HepG2 (cell line): ENCODE results near the gene NSFL1C. TPM values are rescaled to one million over a fixed set of nuclear protein-coding genes. Genes with fewer than 3 reads are reported as not detected.
A peak's percentile ranks its signal among the peaks of the same experiment; 100 is the strongest.

Source experiments
- ATAC-seq: fragments of 200-7000 bp; cut with Tn5 transposase; 3 replicates; pipeline ENCODE4 v1.9.1; 2020; ENCODE audit warnings: mild to moderate bottlenecking, moderate library complexity
- BruUV-seq: library from RNA; stranded (reverse); fragments of 400-500 nt; replicated peaks from 2 replicates; lab custom pipeline; 2021; lab: Mats Ljungman, UMichigan
- CTCF ChIA-PET: fragments of 300-600 bp; formaldehyde crosslinking; extraction: SDS; loops from one replicate; lab custom pipeline; 2021; ENCODE audit warnings: low total read pairs, inconsistent platforms, low intra/inter-chr PET ratio; lab: Yijun Ruan, JAX
- POLR2A ChIA-PET: fragments of 350-600 bp; sonication (Branson Sonifier 250); formaldehyde crosslinking; loops from one replicate; lab custom pipeline; 2020; ENCODE audit warnings: antibody characterized with exemption, inconsistent platforms; lab: Yijun Ruan, JAX
- DNase-seq: peaks from one replicate; pipeline ENCODE4 v3.0.0-alpha.2; 2015; ENCODE audit warnings: low spot score
- FAIRE-seq: peaks from 3 replicates; lab custom pipeline; 2011; peaks lifted over from hg19 to GRCh38; lab: Jason Lieb, UNC
- H2AFZ ChIP-seq: one replicate; pipeline ENCODE4 v1.6.1; 2011; ENCODE audit warnings: low read length, inconsistent platforms
- H3K27ac ChIP-seq: fragments of 300-600 bp; 3 replicates; pipeline ENCODE4 v1.8.0; 2011; ENCODE audit warnings: mixed run types, mild to moderate bottlenecking, mixed read lengths, low read length, inconsistent platforms; ENCODE audit not compliant: insufficient read depth; ENCODE audit errors: extremely low read length
- H3K27me3 ChIP-seq, 2 experiments: fragments of 200-600 bp in 1 of 2; 2 replicates in 1 of 2; 3 replicates in 1 of 2; pipeline versions ENCODE4 v1.6.0 to v1.8.0; 2011; ENCODE audit warnings: low read length in 2 of 2, mild to moderate bottlenecking in 2 of 2, moderate library complexity in 2 of 2, inconsistent platforms in 1 of 2; ENCODE audit not compliant: insufficient read depth in 2 of 2, control insufficient read depth in 1 of 2
- H3K36me3 ChIP-seq, 2 experiments: fragments of 200-600 bp in 1 of 2; replicated peaks in 1 of 2; 2 replicates in 1 of 2; 3 replicates in 1 of 2; pipeline versions ENCODE4 v1.5.1 to v1.8.0; 2011; ENCODE audit warnings: low read length in 2 of 2, inconsistent platforms in 1 of 2; ENCODE audit not compliant: insufficient read depth in 2 of 2, control insufficient read depth in 1 of 2
- H3K4me1 ChIP-seq: 2 replicates; pipeline ENCODE4 v1.5.1; 2012; ENCODE audit warnings: low read length, inconsistent platforms; ENCODE audit not compliant: insufficient read depth
- H3K4me2 ChIP-seq: 2 replicates; pipeline ENCODE4 v1.6.0; 2011; ENCODE audit warnings: low read depth, low read length, inconsistent platforms
- H3K4me3 ChIP-seq, 3 experiments: fragments of 200-600 bp in 1 of 3; sonication (generic), shearing (Covaris generic) in 1 of 3; replicated peaks in 1 of 3; 2 replicates each; pipeline ENCODE4 v1.5.1; 2011 to 2016; ENCODE audit warnings: low read length in 3 of 3, inconsistent platforms in 2 of 3, low read depth in 2 of 3, mild to moderate bottlenecking in 2 of 3, control low read depth in 1 of 3, mixed read lengths in 1 of 3; ENCODE audit not compliant: insufficient read depth in 1 of 3
- H3K79me2 ChIP-seq: one replicate; pipeline ENCODE4 v1.6.1; 2011; ENCODE audit warnings: low read length, inconsistent platforms; ENCODE audit not compliant: insufficient read depth
- H3K9ac ChIP-seq: 2 replicates; pipeline ENCODE4 v1.6.0; 2011; ENCODE audit warnings: mild to moderate bottlenecking, low read depth, low read length, inconsistent platforms; ENCODE audit not compliant: insufficient read depth
- H3K9me3 ChIP-seq: 2 replicates; pipeline ENCODE4 v1.5.1; 2012; ENCODE audit warnings: mild to moderate bottlenecking, low read length
- H4K20me1 ChIP-seq: 2 replicates; pipeline ENCODE4 v1.6.0; 2011; ENCODE audit warnings: inconsistent platforms, mild to moderate bottlenecking, low read length, moderate library complexity; ENCODE audit not compliant: insufficient read depth
- PTBP1 ChIP-seq: fragments of 200-400 bp; formaldehyde crosslinking; IDR thresholded peaks from 2 replicates; pipeline ENCODE4 v1.6.1; 2018; ENCODE audit warnings: low read length, low read depth; ENCODE audit not compliant: poor library complexity, severe bottlenecking
- ZMYM3 ChIP-seq: sonication (generic); formaldehyde crosslinking; IDR thresholded peaks from 2 replicates; pipeline ENCODE4 v1.5.1; 2020; ENCODE audit warnings: mild to moderate bottlenecking, missing genetic modification reagents
- ZNF350 ChIP-seq: sonication (generic); formaldehyde crosslinking; IDR thresholded peaks from 2 replicates; pipeline ENCODE4 v1.4.0; 2020; ENCODE audit warnings: mild to moderate bottlenecking, low read depth, missing genetic modification reagents, borderline replicate concordance
- WGBS: methylation state at CpG from one replicate; pipeline ENCODE4 v1.1.6; 2017; ENCODE audit warnings: low lambda C conversion rate; 5-methylcytosine and 5-hydroxymethylcytosine counted together
- in situ Hi-C: cut with HindIII; loops from 2 replicates; pipeline ENCODE4 v1.10.0; 2017; ENCODE audit warnings: low pct_unique_long_range_greater_than_20kb; ENCODE audit not compliant: extremely low pct_ligation_motif_present
- intact Hi-C: fragments of 100-400 bp; cut with micrococcal nuclease; formaldehyde crosslinking; loops from one replicate; pipeline ENCODE4 v1.10.0; 2022; ENCODE audit not compliant: unreplicated experiment
- polyA plus RNA-seq, 8 experiments: library from polyadenylated mRNA; depleted of rRNA in 3 of 8; stranded (reverse) in 7 of 8; unstranded in 1 of 8; fragments of >200 nt; fragmentation: Illumina TruSeq in 4 of 8; extraction: Trizol in 4 of 8; gene quantifications; 2 replicates each; pipeline versions ENCODE4 v1.2.1 to v1.2.3, GENCODE V29; 2011 to 2016; ENCODE audit warnings: low read depth in 4 of 8, missing spikeins in 1 of 8, mixed read lengths in 1 of 8; ENCODE audit not compliant: insufficient read depth in 1 of 8
- total RNA-seq, 5 experiments: library from RNA; depleted of rRNA; stranded (reverse); fragments of >200 nt; fragmentation: Illumina TruSeq; extraction: Trizol; gene quantifications; 2 replicates each; pipeline ENCODE4 v1.2.3, GENCODE V29; 2016; ENCODE audit warnings: low read depth in 1 of 5
- TF ChIP-seq, protein P1 (sequence below): sonication (generic); formaldehyde crosslinking; IDR thresholded peaks from 2 replicates; pipeline ENCODE4 v1.9.0; 2021; ENCODE audit warnings: mild to moderate bottlenecking, missing genetic modification reagents

The NSFL1C gene
- total and polyA plus RNA-seq, 2 of the 13 experiments (the other 11 are each of a cell fraction or from before 2014, with no cell fraction given), result 22.9 to 62.7 TPM

GRCh38 chr20:1473246-1474220, 6.9 kb upstream of the NSFL1C start (continued):
- TF ChIP-seq, protein P1, sequence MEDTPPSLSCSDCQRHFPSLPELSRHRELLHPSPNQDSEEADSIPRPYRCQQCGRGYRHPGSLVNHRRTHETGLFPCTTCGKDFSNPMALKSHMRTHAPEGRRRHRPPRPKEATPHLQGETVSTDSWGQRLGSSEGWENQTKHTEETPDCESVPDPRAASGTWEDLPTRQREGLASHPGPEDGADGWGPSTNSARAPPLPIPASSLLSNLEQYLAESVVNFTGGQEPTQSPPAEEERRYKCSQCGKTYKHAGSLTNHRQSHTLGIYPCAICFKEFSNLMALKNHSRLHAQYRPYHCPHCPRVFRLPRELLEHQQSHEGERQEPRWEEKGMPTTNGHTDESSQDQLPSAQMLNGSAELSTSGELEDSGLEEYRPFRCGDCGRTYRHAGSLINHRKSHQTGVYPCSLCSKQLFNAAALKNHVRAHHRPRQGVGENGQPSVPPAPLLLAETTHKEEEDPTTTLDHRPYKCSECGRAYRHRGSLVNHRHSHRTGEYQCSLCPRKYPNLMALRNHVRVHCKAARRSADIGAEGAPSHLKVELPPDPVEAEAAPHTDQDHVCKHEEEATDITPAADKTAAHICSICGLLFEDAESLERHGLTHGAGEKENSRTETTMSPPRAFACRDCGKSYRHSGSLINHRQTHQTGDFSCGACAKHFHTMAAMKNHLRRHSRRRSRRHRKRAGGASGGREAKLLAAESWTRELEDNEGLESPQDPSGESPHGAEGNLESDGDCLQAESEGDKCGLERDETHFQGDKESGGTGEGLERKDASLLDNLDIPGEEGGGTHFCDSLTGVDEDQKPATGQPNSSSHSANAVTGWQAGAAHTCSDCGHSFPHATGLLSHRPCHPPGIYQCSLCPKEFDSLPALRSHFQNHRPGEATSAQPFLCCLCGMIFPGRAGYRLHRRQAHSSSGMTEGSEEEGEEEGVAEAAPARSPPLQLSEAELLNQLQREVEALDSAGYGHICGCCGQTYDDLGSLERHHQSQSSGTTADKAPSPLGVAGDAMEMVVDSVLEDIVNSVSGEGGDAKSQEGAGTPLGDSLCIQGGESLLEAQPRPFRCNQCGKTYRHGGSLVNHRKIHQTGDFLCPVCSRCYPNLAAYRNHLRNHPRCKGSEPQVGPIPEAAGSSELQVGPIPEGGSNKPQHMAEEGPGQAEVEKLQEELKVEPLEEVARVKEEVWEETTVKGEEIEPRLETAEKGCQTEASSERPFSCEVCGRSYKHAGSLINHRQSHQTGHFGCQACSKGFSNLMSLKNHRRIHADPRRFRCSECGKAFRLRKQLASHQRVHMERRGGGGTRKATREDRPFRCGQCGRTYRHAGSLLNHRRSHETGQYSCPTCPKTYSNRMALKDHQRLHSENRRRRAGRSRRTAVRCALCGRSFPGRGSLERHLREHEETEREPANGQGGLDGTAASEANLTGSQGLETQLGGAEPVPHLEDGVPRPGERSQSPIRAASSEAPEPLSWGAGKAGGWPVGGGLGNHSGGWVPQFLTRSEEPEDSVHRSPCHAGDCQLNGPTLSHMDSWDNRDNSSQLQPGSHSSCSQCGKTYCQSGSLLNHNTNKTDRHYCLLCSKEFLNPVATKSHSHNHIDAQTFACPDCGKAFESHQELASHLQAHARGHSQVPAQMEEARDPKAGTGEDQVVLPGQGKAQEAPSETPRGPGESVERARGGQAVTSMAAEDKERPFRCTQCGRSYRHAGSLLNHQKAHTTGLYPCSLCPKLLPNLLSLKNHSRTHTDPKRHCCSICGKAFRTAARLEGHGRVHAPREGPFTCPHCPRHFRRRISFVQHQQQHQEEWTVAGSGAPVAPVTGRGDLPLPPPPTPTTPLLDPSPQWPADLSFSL (CRISPR knock-in tag), result no peak
- TF ChIP-seq PTBP1, result no peak
- TF ChIP-seq, all 625 proteins: peak for 2

- H3K9ac ChIP-seq, result no peak overlapping the region
- H3K4me1 ChIP-seq, result peaks cover 48% of the 10 kb centered on the region
- no peak overlapping the region for H2AFZ ChIP-seq
- ATAC-seq, result no peak
- BruUV-seq, result no TSS peak
- intact Hi-C loops (loop anchor here (5.0 kb wide), 1 partner anchor 35 kb away; no protein-coding TSS in a partner anchor), in situ Hi-C loops (no loop called here)
- H3K27ac ChIP-seq, result no peak overlapping the region
- CTCF ChIA-PET, result no interaction called here
- no peak overlapping the region for H3K4me3 ChIP-seq
- no peak for DNase-seq
- H3K9me3 ChIP-seq, result no peaks in the 10 kb centered on the region
- 21% methylated on average over 9 of the region's 9 CpGs for WGBS
- H3K79me2 ChIP-seq, result no peaks in the 10 kb centered on the region
- POLR2A ChIA-PET, result interaction anchor here (1.1 kb wide), 1 partner anchor 147 kb away, joined by 3 read pairs; no protein-coding TSS in a partner anchor
- H3K27me3 ChIP-seq, result peaks cover 0 to 20% of the 10 kb centered on the region in 2 experiments; a peak in 2 of 5 replicates
- 0 out of 2 replicates have a peak, but pooled peaks have one; percentile 21 for TF ChIP-seq ZMYM3
- TF ChIP-seq ZNF350, result no peak
- no peaks in the 10 kb centered on the region for H4K20me1 ChIP-seq
- H3K36me3 ChIP-seq, result no peaks in the 10 kb centered on the region
- H3K4me2 ChIP-seq, result no peak overlapping the region
- FAIRE-seq, result no peak
Measured at GRCh38 chr20:1472556-1473245, 6.1 kb upstream of the NSFL1C start.
